Body of pancreas (tissue), 4 donors: ENCODE measurements around the gene CAMK1D. TPM values are rescaled to one million over a fixed set of nuclear protein-coding genes. Genes with fewer than 3 reads are reported as not detected.

ENCODE experiments used
- ATAC-seq: fragments of 150-250 bp; one replicate; pipeline ENCODE4 v1.9.1; 2016
- DNase-seq, 4 donors: peaks; one replicate each; pipeline ENCODE4 v3.0.0-alpha.2; 2019
- H3K27ac ChIP-seq, 4 donors: fragments of 200-600 bp; sonication (generic); 1 replicate in 3 of 4; 2 replicates in 1 of 4; pipeline versions ENCODE4 v1.5.1 to v1.6.1; 2016 to 2019; ENCODE audit warnings: mild to moderate bottlenecking in 1 of 4, mixed read lengths in 1 of 4, moderate library complexity in 1 of 4
- H3K27me3 ChIP-seq, 2 donors: fragments of 200-600 bp; sonication (generic); one replicate each; pipeline ENCODE4 v1.6.0; 2016; ENCODE audit warnings: mild to moderate bottlenecking in 1 of 2
- H3K36me3 ChIP-seq, 2 donors: fragments of 200-600 bp; sonication (generic); replicated peaks in 1 of 2; 2 replicates each; pipeline ENCODE4 v1.5.1; 2016; ENCODE audit warnings: low read depth in 2 of 2; ENCODE audit not compliant: insufficient read depth in 1 of 2
- H3K4me1 ChIP-seq: fragments of 200-600 bp; sonication (generic); one replicate; pipeline ENCODE4 v1.6.0; 2016
- H3K4me3 ChIP-seq, 2 donors: fragments of 200-600 bp; sonication (generic); 1 replicate in 1 of 2; 2 replicates in 1 of 2; pipeline ENCODE4 v1.5.1; 2016 to 2019
- H3K9me3 ChIP-seq, 3 donors: fragments of 200-600 bp; sonication (generic); 1 replicate in 2 of 3; 2 replicates in 1 of 3; pipeline ENCODE4 v1.5.1; 2016
- CTCF ChIP-seq, 7 experiments: fragments of 450-650 bp in 4 of 7; fragments of 200-600 bp in 3 of 7; sonication (generic) in 3 of 7; IDR thresholded peaks; one replicate each; pipeline ENCODE4 v1.5.1; 2016 to 2019; ENCODE audit warnings: antibody characterized with exemption in 7 of 7
- POLR2A ChIP-seq, 3 donors: fragments of 450-650 bp; IDR thresholded peaks; one replicate each; pipeline ENCODE4 v1.6.1; 2016; ENCODE audit warnings: antibody characterized with exemption in 3 of 3, mild to moderate bottlenecking in 2 of 3
- WGBS, 2 donors: methylation state at CpG; one replicate each; pipeline ENCODE4 v1.1.5; 2017; 5-methylcytosine and 5-hydroxymethylcytosine counted together
- intact Hi-C: fragments of 100-400 bp; cut with DNase I; formaldehyde crosslinking; loops from one replicate; pipeline ENCODE4 v1.15.1; 2023
- total RNA-seq, 2 donors: library from RNA; depleted of rRNA; stranded (reverse); fragments of >200 nt; gene quantifications; one replicate each; pipeline ENCODE4 v1.1.0, GENCODE V29; 2016

The CAMK1D gene
- total RNA-seq, 2 donors from 2014 or later = 12.5 to 14.2 TPM

GRCh38 chr10:12797471-12798262 lies 448.3 kb downstream of the CAMK1D start:
- Histone ChIP-seq H3K9me3 (no peaks in the 10 kb centered on the region), H3K27me3 (no peaks in the 10 kb centered on the region), H3K4me1 (no peaks in the 10 kb centered on the region), H3K27ac (no peak overlapping the region), H3K36me3 (no peaks in the 10 kb centered on the region), H3K4me3 (no peak overlapping the region)
- DNase-seq (no peak), ATAC-seq (no peak)
- TF ChIP-seq POLR2A (IDR thresholded peaks at IDR 0.05) (no peak), CTCF (IDR thresholded peaks at IDR 0.05) (no peak)
- WGBS, 2 donors = 80 to 85% methylated on average over 11 of the region's 11 CpGs
- intact Hi-C loops = no loop called here

- ATAC-seq (no peak), DNase-seq (no peak)
- no peak overlapping the region for H3K4me3 ChIP-seq
- WGBS, 2 donors = 93 to 96% methylated on average over 12 of the region's 12 CpGs
- no peaks in the 10 kb centered on the region for H3K36me3 ChIP-seq
- H3K27ac ChIP-seq = no peak overlapping the region
- intact Hi-C loops = no loop called here
- H3K9me3 ChIP-seq = no peaks in the 10 kb centered on the region
- no peaks in the 10 kb centered on the region for H3K4me1 ChIP-seq
- no peaks in the 10 kb centered on the region for H3K27me3 ChIP-seq
- TF ChIP-seq CTCF (IDR thresholded peaks at IDR 0.05) (no peak), POLR2A (IDR thresholded peaks at IDR 0.05) (no peak)
These were observed 449.8 kb downstream of the CAMK1D start for GRCh38 chr10:12799144-12799543.

GRCh38 chr10:12799714-12800113 lies 450.4 kb downstream of the CAMK1D start:
- Histone ChIP-seq H3K36me3 (no peaks in the 10 kb centered on the region), H3K4me1 (no peaks in the 10 kb centered on the region), H3K27me3 (no peaks in the 10 kb centered on the region), H3K27ac (no peak overlapping the region), H3K4me3 (no peak overlapping the region), H3K9me3 (no peaks in the 10 kb centered on the region)
- no peak for TF ChIP-seq CTCF (IDR thresholded peaks at IDR 0.05)
- TF ChIP-seq POLR2A (IDR thresholded peaks at IDR 0.05) = no peak
- 84 to 94% methylated on average over 3 to 5 of the region's 5 CpGs for WGBS, 2 donors
- intact Hi-C loops = no loop called here
- ATAC-seq (no peak), DNase-seq (no peak)

GRCh38 chr10:12800302-12800701 lies 451.0 kb downstream of the CAMK1D start:
- WGBS, 2 donors = 60 to 74% methylated on average over 4 of the region's 4 CpGs
- ATAC-seq = no peak

More at GRCh38 chr10:12800302-12800701, 451.0 kb downstream of the CAMK1D start:
- TF ChIP-seq CTCF (IDR thresholded peaks at IDR 0.05) = no peak
- TF ChIP-seq POLR2A (IDR thresholded peaks at IDR 0.05) = no peak
- no peaks in the 10 kb centered on the region for H3K4me1 ChIP-seq
- no peaks in the 10 kb centered on the region for H3K27me3 ChIP-seq
- no peaks in the 10 kb centered on the region for H3K36me3 ChIP-seq
- H3K4me3 ChIP-seq = no peak overlapping the region
- no peak overlapping the region for H3K27ac ChIP-seq
- no peak for DNase-seq
- no peaks in the 10 kb centered on the region for H3K9me3 ChIP-seq
- intact Hi-C loops = no loop called here
